Heart right ventricle (tissue), 16 donors: Measurements from ENCODE around the gene CA4. TPM values are rescaled to one million over a fixed set of nuclear protein-coding genes. Genes with fewer than 3 reads are reported as not detected.
"Not testable (repeated sequence)": the region's sequence is repeated elsewhere in the genome, so short reads cannot be mapped to it uniquely, and the experiment has no call there.

Experiments
- ATAC-seq, 8 donors: fragments of 200-7000 bp; cut with Tn5 transposase; one replicate each; pipeline ENCODE4 v1.9.1; 2020; ENCODE audit warnings: mild to moderate bottlenecking in 8 of 8, moderate library complexity in 8 of 8, moderate number of reproducible peaks in 1 of 8
- DNase-seq, 2 donors: peaks; one replicate each; pipeline ENCODE4 v3.0.0-alpha.2; 2020
- H3K27ac ChIP-seq, 10 donors: fragments of 200-600 bp; sonication (generic) in 2 of 10; one replicate each; pipeline versions ENCODE4 v1.5.0 to v1.8.0; 2020 to 2022; ENCODE audit warnings: mild to moderate bottlenecking in 3 of 10
- H3K27me3 ChIP-seq, 7 donors: fragments of 200-600 bp; one replicate each; pipeline ENCODE4 v1.8.0; 2021 to 2022; ENCODE audit warnings: mild to moderate bottlenecking in 2 of 7
- H3K36me3 ChIP-seq, 9 donors: fragments of 200-600 bp; sonication (generic) in 1 of 9; one replicate each; pipeline versions ENCODE4 v1.5.0 to v1.8.0; 2020 to 2022; ENCODE audit warnings: mild to moderate bottlenecking in 2 of 9
- H3K4me1 ChIP-seq, 9 donors: fragments of 200-600 bp; sonication (generic) in 1 of 9; one replicate each; pipeline versions ENCODE4 v1.5.0 to v1.8.0; 2020 to 2022; ENCODE audit warnings: mild to moderate bottlenecking in 4 of 9
- H3K4me3 ChIP-seq, 10 donors: fragments of 200-600 bp; sonication (generic) in 2 of 10; one replicate each; pipeline versions ENCODE4 v1.5.0 to v1.8.0; 2020 to 2022; ENCODE audit warnings: mild to moderate bottlenecking in 7 of 10, moderate library complexity in 2 of 10
- H3K9me3 ChIP-seq, 11 donors: fragments of 200-600 bp in 10 of 11; sonication (generic) in 2 of 11; one replicate each; pipeline versions ENCODE4 v1.5.0 to v1.8.0; 2013 to 2022; ENCODE audit warnings: mild to moderate bottlenecking in 2 of 11, control low read depth in 1 of 11, moderate library complexity in 1 of 11
- WGBS, 2 donors: extraction: QIAGEN DNeasy Blood & Tissue Kit; methylation state at CpG; one replicate each; pipeline ENCODE4 v1.1.7; 2013; ENCODE audit warnings: inconsistent platforms in 1 of 2; 5-methylcytosine and 5-hydroxymethylcytosine counted together
- intact Hi-C, 10 donors: fragments of 100-400 bp; cut with DNase I; formaldehyde crosslinking; loops; one replicate each; pipeline versions ENCODE4 v1.11.1 to v1.14.2; 2022
- polyA plus RNA-seq, 2 donors: library from polyadenylated mRNA; stranded (reverse); fragments of 200-250 nt; gene quantifications; one replicate each; pipeline ENCODE4 v1.2.3, GENCODE V29; 2013
- total RNA-seq, 10 donors: library from RNA; stranded (reverse); fragmentation: NEBNext Ultra II Directional in 3 of 10; extraction: Animal tissue kit (Norgen Biotek cat#: 25700) in 3 of 10; gene quantifications; one replicate each; pipeline versions ENCODE4 v1.2.1 to v1.2.4, GENCODE V29; 2021 to 2023
- TF ChIP-seq, protein P1 (sequence below), 9 donors: fragments of 200-600 bp; sonication (generic) in 2 of 9; IDR thresholded peaks; one replicate each; pipeline versions ENCODE4 v1.5.0 to v1.8.0; 2021 to 2022; ENCODE audit warnings: antibody characterized with exemption in 9 of 9, mild to moderate bottlenecking in 5 of 9, moderate library complexity in 1 of 9
- donor health status: Arrhythmogenic right ventricular cardiomyopathy.
- donor health status: ischemic (EF 13 %, LVEDD 7.1; RV severe dilation, severe dysfunction).
- donor health status: healthy with polysubstance abuse.
- donor health status: DM: no; HTN: yes; CAD: no.
- donor health status: DM: no; HTN: no; CAD: no.
- donor health status: ischemic (EF 25% LVEDD 6.9; RV normal size, moderate dysfunction).
- donor health status: ischemic (EF 25% LVEDD 5.7; RV mildly dilated, moderate dysfunction).
- donor health status: healthy.
- donor health status: DM: yes; HTN: yes; CAD: no.
- donor health status: Ischemic cardiomyopathy.
- donor health status: ischemic (EF 35%, LVEDD 5.7; RV mildly dilated, moderate dysfunction).
- donor health status: nonischemic (EF 11% LVEDD 7.7; RV severe dilation, severe dysfunction).
- donor health status: DM: yes; HTN: yes; CAD: no.
- donor health status: PGD.
- donor health status: ischemic (EF 29% LVEDD 5.4; RV normal size, mild dysfunction).
- donor health status: nonischemic (EF 23%, LVEDD 6.1; RV moderate dilation, normal function).

CA4 gene
- total and polyA plus RNA-seq, 12 donors: 5.7 to 57.8 (median 16.2) TPM

DNA sequence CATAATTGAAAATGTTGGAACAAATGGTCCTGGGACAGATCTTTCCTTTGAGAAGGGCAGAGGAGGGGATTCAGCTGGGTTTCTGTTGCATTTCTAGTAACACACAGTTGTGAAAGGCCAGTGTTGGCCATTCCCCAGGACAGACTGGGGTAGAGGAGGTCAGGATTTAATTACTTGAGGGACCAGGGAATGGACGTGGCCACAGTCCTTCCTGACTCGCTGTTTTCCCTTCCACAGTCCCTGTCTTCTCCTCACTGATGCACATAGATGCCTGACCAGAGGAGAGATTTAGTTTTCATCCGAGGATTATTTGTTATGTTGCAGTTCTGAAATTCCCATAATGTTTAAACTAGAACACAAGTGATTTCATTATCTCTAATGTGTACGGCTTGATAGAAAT lies 45.8 kb upstream of the CA4 start:
- TF ChIP-seq, protein P1, sequence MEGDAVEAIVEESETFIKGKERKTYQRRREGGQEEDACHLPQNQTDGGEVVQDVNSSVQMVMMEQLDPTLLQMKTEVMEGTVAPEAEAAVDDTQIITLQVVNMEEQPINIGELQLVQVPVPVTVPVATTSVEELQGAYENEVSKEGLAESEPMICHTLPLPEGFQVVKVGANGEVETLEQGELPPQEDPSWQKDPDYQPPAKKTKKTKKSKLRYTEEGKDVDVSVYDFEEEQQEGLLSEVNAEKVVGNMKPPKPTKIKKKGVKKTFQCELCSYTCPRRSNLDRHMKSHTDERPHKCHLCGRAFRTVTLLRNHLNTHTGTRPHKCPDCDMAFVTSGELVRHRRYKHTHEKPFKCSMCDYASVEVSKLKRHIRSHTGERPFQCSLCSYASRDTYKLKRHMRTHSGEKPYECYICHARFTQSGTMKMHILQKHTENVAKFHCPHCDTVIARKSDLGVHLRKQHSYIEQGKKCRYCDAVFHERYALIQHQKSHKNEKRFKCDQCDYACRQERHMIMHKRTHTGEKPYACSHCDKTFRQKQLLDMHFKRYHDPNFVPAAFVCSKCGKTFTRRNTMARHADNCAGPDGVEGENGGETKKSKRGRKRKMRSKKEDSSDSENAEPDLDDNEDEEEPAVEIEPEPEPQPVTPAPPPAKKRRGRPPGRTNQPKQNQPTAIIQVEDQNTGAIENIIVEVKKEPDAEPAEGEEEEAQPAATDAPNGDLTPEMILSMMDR (IDR thresholded peaks at IDR 0.05): no peak
- intact Hi-C loops: loop anchor here in 6 of 10 donors (10.0 kb wide), 2 partner anchors 321 to 331 kb away; partner anchors contain the start of gene CHCT1 (in 1 of the 6)
- Histone ChIP-seq H3K27me3 (no peaks in the 10 kb centered on the region), H3K36me3 (no peaks in the 10 kb centered on the region), H3K9me3 (no peaks in the 10 kb centered on the region), H3K4me3 (no peak overlapping the region), H3K4me1 (peaks cover 0 to 17% (median 0%) of the 10 kb centered on the region in 9 donors), H3K27ac (no peak overlapping the region)
- ATAC-seq (no peak), DNase-seq (no peak)
- WGBS, 2 donors: 88 to 90% methylated on average over 4 of the region's 4 CpGs

DNA sequence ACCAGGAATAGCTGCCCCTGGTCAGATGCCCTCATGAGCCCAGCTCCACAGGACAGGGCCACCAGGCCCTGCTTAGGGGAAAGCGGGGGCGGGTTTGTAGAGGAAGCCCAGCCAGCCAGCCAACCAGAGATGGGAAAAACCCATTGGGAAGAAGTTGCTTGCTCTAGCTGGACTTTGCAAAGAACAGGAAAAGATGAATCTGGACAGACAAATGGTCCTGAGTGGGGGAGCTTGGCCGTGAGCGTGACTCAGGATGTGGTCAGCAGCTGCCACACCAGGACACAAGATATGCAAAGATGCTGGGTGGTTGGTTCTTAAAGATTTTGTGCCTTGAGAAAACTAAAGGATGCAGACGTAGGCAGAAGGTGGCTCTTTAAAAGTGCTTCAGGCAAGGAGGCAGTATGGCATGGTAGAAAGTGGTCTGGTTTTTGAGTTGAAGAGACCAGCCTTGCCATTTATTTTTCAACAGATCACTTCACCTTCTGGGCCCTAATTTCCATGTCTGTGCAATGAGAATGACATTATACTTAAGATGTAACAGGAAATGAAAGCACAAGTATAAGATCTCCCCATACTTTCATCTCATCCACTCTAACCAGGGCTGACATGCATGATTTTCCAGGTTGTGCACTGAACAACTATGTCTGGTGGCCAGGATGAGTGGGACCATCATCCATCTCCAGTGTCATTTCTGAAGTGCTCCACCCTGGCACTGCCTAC lies 43.3 kb upstream of the CA4 start:
- Histone ChIP-seq H3K36me3 (no peaks in the 10 kb centered on the region), H3K4me3 (no peak overlapping the region), H3K27me3 (peaks cover 0 to 9% (median 0%) of the 10 kb centered on the region in 7 donors), H3K4me1 (peaks cover 0 to 17% (median 0%) of the 10 kb centered on the region in 9 donors), H3K9me3 (no peaks in the 10 kb centered on the region), H3K27ac (no peak overlapping the region)
- ATAC-seq: no peak
- no peak for DNase-seq
- whole genome bisulfite sequencing, 2 donors: 80 to 89% methylated on average over 5 of the region's 5 CpGs
- TF ChIP-seq, protein P1 (IDR thresholded peaks at IDR 0.05): no peak
- intact Hi-C loops: loop anchor here in 7 of 10 donors (5.0 to 10.0 kb wide), 3 partner anchors 316 to 328 kb away; partner anchors contain the start of gene CHCT1 (in 2 of the 7)

DNA sequence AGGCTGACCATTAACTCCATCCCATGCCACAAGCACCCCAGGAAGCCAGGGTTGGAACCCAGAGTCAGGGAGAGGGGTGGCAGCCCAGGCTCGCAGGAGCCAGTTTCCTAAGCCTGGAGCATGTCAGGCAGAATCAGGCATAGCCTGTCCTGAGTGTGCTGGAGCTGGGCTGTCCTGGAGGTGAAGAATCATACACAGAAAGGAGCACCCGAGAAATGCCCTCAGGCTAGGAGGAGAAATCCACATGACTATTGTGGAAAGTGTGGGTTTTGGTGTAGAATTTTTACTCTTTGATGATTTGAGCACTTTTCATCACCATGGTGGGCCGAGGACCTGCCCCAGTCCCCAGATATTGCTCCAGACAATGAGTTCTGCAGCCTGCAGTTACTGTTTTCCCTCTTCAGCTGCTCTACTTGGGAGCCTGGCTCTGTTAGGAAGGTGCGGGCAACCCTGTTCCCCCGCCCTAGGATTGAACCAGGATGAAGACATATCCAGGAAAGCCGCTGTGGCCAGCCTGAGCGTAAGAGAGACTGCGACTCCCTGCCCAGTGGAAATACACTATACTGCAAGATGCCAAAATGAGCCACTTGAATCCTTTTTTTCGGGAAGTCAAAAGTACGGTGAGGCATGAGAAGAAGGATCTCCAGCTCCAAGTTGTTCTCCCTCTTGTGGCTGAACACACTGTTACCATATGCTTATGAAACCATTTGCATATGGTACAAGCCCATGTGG lies 42.1 kb upstream of the CA4 start:
- ATAC-seq (no peak), DNase-seq (no peak)
- intact Hi-C loops: loop anchor here in 7 of 10 donors (5.0 to 10.0 kb wide), 3 partner anchors 315 to 327 kb away; partner anchors contain the start of gene CHCT1 (in 2 of the 7)
- H3K27me3 ChIP-seq: peaks cover 0 to 9% (median 0%) of the 10 kb centered on the region in 7 donors
- peaks cover 0 to 8% (median 0%) of the 10 kb centered on the region in 9 donors for H3K4me1 ChIP-seq
- 79 to 83% methylated on average over 10 of the region's 10 CpGs for WGBS, 2 donors
- TF ChIP-seq, protein P1 (IDR thresholded peaks at IDR 0.05): no peak
- no peaks in the 10 kb centered on the region for H3K9me3 ChIP-seq
- no peak overlapping the region for H3K4me3 ChIP-seq
- H3K27ac ChIP-seq: no peak overlapping the region
- no peaks in the 10 kb centered on the region for H3K36me3 ChIP-seq

DNA sequence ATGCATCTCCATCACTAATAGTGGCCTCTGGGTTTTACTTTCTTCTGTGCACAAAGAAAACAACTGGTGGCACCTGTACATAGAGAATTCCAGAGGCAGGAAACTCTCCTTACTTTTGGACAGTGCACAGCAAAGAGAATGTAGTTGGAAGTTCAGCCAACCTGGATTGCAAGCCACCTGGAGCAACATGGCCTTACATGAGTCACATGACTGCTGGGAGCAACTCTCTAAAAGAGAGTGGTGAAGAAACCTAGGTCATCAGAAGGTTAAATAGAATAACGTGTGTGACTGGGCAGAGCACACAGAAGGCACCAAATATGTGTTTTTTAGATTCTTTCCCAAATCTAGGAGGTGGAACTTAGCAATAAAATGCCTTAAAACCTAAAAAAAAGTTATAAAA lies 41.5 kb upstream of the CA4 start:
- H3K9me3 ChIP-seq, DNase-seq, H3K4me1 ChIP-seq, ATAC-seq, H3K4me3 ChIP-seq, H3K27ac ChIP-seq, H3K36me3 ChIP-seq, H3K27me3 ChIP-seq: not testable (repeated sequence)
- 58 to 63% methylated on average over 1 of the region's 1 CpG for WGBS, 2 donors
- intact Hi-C loops: loop anchor here in 7 of 10 donors (5.0 to 10.0 kb wide), 3 partner anchors 314 to 326 kb away; partner anchors contain the start of gene CHCT1 (in 2 of the 7)
